ENCODE data around the gene MEIKIN. TPM values are rescaled to one million over a fixed set of nuclear protein-coding genes. Genes with fewer than 3 reads are reported as not detected.

Gene MEIKIN
- total and polyA plus RNA-seq, 2 of the 8 experiments (the other 6 are each of a cell fraction or from before 2014, with no cell fraction given): not detected

DNA sequence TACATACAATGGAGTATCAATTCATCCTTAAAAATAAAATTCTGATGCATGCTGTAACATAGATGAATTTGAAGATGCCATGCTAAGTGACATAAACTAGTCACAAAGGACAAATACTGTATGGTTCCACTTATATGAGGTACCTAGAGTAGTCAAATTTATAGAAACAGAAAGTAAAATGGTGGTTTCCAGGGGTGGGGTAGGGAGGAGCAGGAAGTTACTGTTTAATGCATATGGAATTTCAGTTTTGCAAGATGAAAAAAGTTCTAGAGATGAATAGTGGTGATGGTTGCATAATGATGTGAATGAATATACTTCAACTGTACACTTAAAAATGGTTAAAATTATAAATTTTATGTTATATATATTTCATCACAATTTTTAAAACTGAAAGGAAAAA is 91.3 kb downstream of the MEIKIN start:
- Histone ChIP-seq H3K23ac (ENCODE audit: insufficient read length) (no peak overlapping the region), H4K5ac (ENCODE audit: insufficient read length, low read depth, low read length) (no peak overlapping the region), H3K23me2 (ENCODE audit: low read depth, low read length) (no peaks in the 10 kb centered on the region), H2AFZ (ENCODE audit: low read length) (no peak overlapping the region), H4K8ac (ENCODE audit: extremely low read depth, insufficient read depth, low read length) (no peak overlapping the region), H3K4me1 (replicated peaks in 1 of 4; ENCODE audit: control insufficient read depth in 3 of 4, insufficient read depth in 4 of 4, low read length in 3 of 4) (no peaks in the 10 kb centered on the region), H2BK12ac (ENCODE audit: low read depth, low read length) (no peak overlapping the region), H2BK5ac (ENCODE audit: low read depth, low read length) (no peak overlapping the region), H3K27ac (ENCODE audit: low read depth, low read length) (no peak overlapping the region), H3K56ac (replicated peaks; ENCODE audit: insufficient read length, low read depth, low read length) (no peak overlapping the region), H3K14ac (ENCODE audit: insufficient read length) (no peak overlapping the region), H3K79me1 (ENCODE audit: low read depth, low read length) (no peaks in the 10 kb centered on the region), H2BK15ac (ENCODE audit: low read length) (no peak overlapping the region), H2AK5ac (ENCODE audit: low read depth, low read length) (no peak overlapping the region), H3K4ac (replicated peaks; ENCODE audit: insufficient read length, low read depth, low read length) (no peak overlapping the region), H3K9me3 (ENCODE audit: insufficient read depth in 2 of 2, low read depth in 1 of 2, low read length in 1 of 2) (no peaks in the 10 kb centered on the region), H2BK120ac (replicated peaks; ENCODE audit: low read depth, low read length) (no peak overlapping the region), H3K4me3 (ENCODE audit: extremely low read depth in 1 of 4, insufficient read depth in 2 of 4, low read depth in 3 of 4, low read length in 4 of 4) (no peak overlapping the region), H3K36me3 (ENCODE audit: control insufficient read depth in 2 of 4, insufficient read depth in 4 of 4, low read length in 3 of 4) (no peaks in the 10 kb centered on the region), H2BK20ac (ENCODE audit: low read length) (no peak overlapping the region), H3K4me2 (ENCODE audit: insufficient read depth in 1 of 2, low read depth in 2 of 2, low read length in 2 of 2) (no peak overlapping the region), H3K27me3 (replicated peaks in 1 of 4; ENCODE audit: control insufficient read depth in 3 of 4, extremely low read depth in 1 of 4, insufficient read depth in 3 of 4, low read length in 3 of 4) (no peaks in the 10 kb centered on the region), H3K79me2 (ENCODE audit: control insufficient read depth in 1 of 2, insufficient read depth in 2 of 2, low read length in 2 of 2) (no peaks in the 10 kb centered on the region), H4K91ac (replicated peaks; ENCODE audit: insufficient read length, low read length) (no peak overlapping the region), H3K18ac (ENCODE audit: extremely low read depth, low read length) (no peak overlapping the region), H4K20me1 (replicated peaks in 1 of 2; ENCODE audit: control insufficient read depth in 1 of 2, insufficient read depth in 2 of 2, low read length in 2 of 2) (no peaks in the 10 kb centered on the region), H3K9ac (replicated peaks in 1 of 4; ENCODE audit: extremely low read depth in 1 of 4, low read depth in 3 of 4, low read length in 3 of 4) (no peak overlapping the region)
- no peak for FAIRE-seq
- ChIA-PET CTCF (ENCODE audit: partially characterized antibody) (no interaction called here), POLR2A (ENCODE audit: partially characterized antibody) (no interaction called here)
- DNase-seq (ENCODE audit: low read depth in 1 of 2, low spot score in 2 of 2): no peak
- TF ChIP-seq FOSL1 (IDR thresholded peaks at IDR 0.05; ENCODE audit: insufficient read depth, low read depth, low read length) (no peak), RAD21 (IDR thresholded peaks at IDR 0.05 in 1 of 2, conservative IDR thresholded peaks at IDR 0.05 in 1 of 2; ENCODE audit: low read depth in 2 of 2, low read length in 2 of 2) (no peak), YY1 (IDR thresholded peaks at IDR 0.05; ENCODE audit: low read depth, low read length) (no peak), SUZ12 (IDR thresholded peaks at IDR 0.05; ENCODE audit: low read length) (no peak), NRF1 (IDR thresholded peaks at IDR 0.05; ENCODE audit: low read depth, low read length) (no peak), CBX5 (IDR thresholded peaks at IDR 0.05; ENCODE audit: low read depth, low read length) (no peak)
